Activated T-cell treated with anti-CD3 and anti-CD28 coated beads for 4 hours (primary cell): Measurements from ENCODE around the gene NECTIN1.

ENCODE experiments used
- DNase-seq: peaks from one replicate; pipeline ENCODE4 v3.0.0-alpha.2; 2020

NECTIN1 gene

GRCh38 chr11:119755356-119756071, 26.5 kb upstream of the NECTIN1 start:
- no peak for DNase-seq

- DNase-seq = no peak
Observed at GRCh38 chr11:119754656-119755355, 25.8 kb upstream of the NECTIN1 start.

GRCh38 chr11:119754199-119754598, 25.2 kb upstream of the NECTIN1 start:
- DNase-seq = no peak

- no peak for DNase-seq
Observed at GRCh38 chr11:119752946-119753345, 23.9 kb upstream of the NECTIN1 start.

GRCh38 chr11:119752345-119752871, 23.4 kb upstream of the NECTIN1 start:
- DNase-seq = no peak

- DNase-seq = no peak
Observed at GRCh38 chr11:119750056-119750455, 21.1 kb upstream of the NECTIN1 start.

GRCh38 chr11:119749006-119749565, 20.1 kb upstream of the NECTIN1 start:
- no peak for DNase-seq

- DNase-seq = no peak
Observed at GRCh38 chr11:119747868-119748660, 19.1 kb upstream of the NECTIN1 start.

GRCh38 chr11:119745776-119746535, 17.0 kb upstream of the NECTIN1 start:
- no peak for DNase-seq

- DNase-seq = no peak
Observed at GRCh38 chr11:119745112-119745511, 16.1 kb upstream of the NECTIN1 start.

- DNase-seq = no peak
Observed at GRCh38 chr11:119744577-119744976, 15.6 kb upstream of the NECTIN1 start.

GRCh38 chr11:119743006-119743405, 14.0 kb upstream of the NECTIN1 start:
- no peak for DNase-seq

GRCh38 chr11:119742263-119742861, 13.4 kb upstream of the NECTIN1 start:
- peak; percentile 21 for DNase-seq

GRCh38 chr11:119741369-119742262, 12.6 kb upstream of the NECTIN1 start:
- peak; percentile 49 for DNase-seq

- no peak for DNase-seq
Observed at GRCh38 chr11:119739975-119740374, 11.0 kb upstream of the NECTIN1 start.

GRCh38 chr11:119739021-119739703, 10.2 kb upstream of the NECTIN1 start:
- no peak for DNase-seq

GRCh38 chr11:119738059-119738439, 9.0 kb upstream of the NECTIN1 start:
- no peak for DNase-seq

- no peak for DNase-seq
Observed at GRCh38 chr11:119737366-119738058, 8.5 kb upstream of the NECTIN1 start.

- no peak for DNase-seq
Observed at GRCh38 chr11:119734788-119735187, 5.8 kb upstream of the NECTIN1 start.
